GM10266 (cell line): ENCODE data around the gene ZCCHC3.

ENCODE experiments used
- DNase-seq: peaks from one replicate; pipeline ENCODE4 v3.0.0; 2012; ENCODE audit errors: extremely low spot score
- TF ChIP-seq, protein P1 (sequence below): IDR thresholded peaks from 2 replicates; pipeline ENCODE4 v1.5.1; 2012; ENCODE audit warnings: mild to moderate bottlenecking, low read depth; ENCODE audit not compliant: control insufficient read depth, insufficient read depth; ENCODE audit errors: missing control alignments

Gene ZCCHC3

DNA sequence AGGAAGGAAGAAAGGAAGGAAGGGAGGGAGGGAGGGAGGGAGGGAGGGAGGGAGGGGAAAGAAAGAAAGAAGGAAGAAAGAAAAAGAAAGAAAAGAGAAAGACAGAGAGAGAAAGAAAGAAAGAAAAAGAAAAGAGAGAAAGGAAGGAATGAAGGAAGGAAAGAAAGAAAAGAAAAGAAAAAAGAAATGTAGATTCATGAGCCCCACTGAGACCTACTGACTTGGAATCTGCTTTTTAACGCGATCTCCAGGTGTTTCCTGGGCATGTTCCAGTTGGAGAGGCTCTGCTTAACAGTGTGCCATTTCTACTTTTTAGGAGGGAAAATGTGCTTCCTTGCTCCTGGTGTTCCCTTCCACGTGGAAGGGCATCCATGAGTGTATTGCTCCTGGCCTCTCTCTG is 23.5 kb upstream of the ZCCHC3 start:
- no peak for DNase-seq
- TF ChIP-seq, protein P1, sequence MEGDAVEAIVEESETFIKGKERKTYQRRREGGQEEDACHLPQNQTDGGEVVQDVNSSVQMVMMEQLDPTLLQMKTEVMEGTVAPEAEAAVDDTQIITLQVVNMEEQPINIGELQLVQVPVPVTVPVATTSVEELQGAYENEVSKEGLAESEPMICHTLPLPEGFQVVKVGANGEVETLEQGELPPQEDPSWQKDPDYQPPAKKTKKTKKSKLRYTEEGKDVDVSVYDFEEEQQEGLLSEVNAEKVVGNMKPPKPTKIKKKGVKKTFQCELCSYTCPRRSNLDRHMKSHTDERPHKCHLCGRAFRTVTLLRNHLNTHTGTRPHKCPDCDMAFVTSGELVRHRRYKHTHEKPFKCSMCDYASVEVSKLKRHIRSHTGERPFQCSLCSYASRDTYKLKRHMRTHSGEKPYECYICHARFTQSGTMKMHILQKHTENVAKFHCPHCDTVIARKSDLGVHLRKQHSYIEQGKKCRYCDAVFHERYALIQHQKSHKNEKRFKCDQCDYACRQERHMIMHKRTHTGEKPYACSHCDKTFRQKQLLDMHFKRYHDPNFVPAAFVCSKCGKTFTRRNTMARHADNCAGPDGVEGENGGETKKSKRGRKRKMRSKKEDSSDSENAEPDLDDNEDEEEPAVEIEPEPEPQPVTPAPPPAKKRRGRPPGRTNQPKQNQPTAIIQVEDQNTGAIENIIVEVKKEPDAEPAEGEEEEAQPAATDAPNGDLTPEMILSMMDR = no peak

DNA sequence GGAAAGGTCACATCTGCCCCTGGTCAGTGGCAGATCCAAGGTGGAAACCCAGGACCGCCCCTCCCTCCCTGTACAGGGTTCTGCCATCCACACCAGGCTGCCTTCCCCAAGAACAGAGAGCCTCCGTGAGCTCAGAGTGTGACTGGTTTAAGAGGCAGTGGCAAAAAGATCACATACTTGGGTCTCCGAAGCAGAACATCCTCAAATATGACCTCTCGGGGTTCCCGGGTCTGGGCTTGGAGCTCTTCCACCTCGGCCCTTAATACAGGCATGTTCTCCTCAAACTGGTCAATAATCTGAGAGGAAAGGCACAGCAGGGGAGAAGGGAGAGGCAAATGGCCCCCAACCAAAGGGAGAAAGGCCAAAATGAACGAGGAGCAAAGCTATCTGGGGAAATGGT is 21.6 kb upstream of the ZCCHC3 start:
- TF ChIP-seq, protein P1 = no peak
- DNase-seq = no peak

DNA sequence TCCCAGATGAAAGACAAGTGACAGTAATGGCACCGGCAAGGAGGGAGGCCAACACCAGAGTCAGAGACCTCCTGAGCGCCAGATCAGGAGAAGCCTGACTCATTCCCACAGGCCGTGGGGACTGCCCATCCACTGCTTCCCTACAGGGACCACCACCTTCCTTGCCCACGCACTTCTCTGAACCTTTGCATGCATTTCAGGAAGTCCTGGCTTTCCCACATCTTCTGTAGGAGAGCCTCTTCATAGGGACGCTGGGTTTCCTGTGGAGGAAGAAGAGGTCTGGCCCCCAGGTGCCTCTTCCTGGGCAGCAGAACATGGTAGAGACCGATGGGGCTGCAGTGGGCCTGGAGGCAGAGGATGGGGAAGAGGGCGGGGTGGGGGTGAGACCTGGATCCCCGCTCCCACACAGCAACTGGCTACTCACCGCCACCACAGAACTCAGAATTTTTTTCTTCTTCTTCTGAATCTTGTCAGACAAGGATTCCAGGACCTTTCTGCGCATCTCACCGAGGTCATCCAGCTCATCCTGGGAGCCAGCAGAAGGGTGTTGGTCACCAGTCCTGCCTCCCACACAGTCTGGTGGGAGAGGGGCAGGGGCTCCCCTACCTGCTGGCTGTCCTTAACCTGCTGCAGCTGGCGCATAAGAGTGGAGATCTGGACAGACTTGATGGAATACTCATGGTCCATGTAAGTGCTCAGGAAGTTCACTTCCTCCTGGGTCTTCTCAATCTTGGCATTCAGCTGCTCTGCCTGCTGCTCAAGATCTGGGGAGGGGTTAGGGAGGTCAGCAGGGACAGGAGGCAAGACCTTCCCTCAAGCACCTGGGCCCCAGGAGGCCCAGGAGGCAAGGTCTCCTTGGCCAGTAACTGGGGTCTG is 20.5 kb upstream of the ZCCHC3 start:
- TF ChIP-seq, protein P1 = no peak

DNA sequence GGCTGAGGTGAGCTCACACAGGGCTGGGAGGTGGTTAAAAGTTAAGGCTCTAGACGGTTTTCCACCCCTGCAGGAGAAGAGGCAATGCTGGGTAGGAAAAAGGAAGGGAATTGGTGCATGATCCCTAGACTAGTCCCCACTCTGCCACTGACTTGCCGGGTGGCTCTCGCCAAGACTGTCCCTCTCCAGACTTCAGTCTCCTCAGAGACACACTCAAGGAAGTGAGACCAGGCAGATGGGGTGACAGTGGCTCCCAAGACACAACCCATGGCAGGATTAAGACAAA is 19.9 kb upstream of the ZCCHC3 start:
- TF ChIP-seq, protein P1 = no peak
- no peak for DNase-seq

More for the DNA sequence above, 20.5 kb upstream of the ZCCHC3 start:
- no peak for DNase-seq

DNA sequence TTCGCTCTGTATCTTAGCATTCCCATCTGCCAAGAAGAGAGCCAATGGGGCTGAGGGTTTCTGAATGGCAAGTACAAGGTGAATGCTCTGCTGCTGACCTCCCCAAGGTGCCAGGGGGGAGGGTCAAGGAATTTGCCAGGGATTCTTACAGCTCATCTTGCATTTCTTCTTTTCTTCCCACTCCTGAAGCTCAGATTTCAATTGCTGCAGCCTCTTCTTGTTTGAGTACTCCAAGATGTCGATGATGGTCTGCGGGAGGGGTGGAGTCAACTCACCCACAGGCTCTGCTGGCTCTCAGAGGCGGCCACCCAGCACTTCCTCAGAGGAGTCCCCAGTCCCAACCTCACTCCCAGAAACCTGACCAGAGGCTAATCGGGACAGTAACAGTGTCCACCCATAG is 19.2 kb upstream of the ZCCHC3 start:
- TF ChIP-seq, protein P1 = no peak
- no peak for DNase-seq

DNA sequence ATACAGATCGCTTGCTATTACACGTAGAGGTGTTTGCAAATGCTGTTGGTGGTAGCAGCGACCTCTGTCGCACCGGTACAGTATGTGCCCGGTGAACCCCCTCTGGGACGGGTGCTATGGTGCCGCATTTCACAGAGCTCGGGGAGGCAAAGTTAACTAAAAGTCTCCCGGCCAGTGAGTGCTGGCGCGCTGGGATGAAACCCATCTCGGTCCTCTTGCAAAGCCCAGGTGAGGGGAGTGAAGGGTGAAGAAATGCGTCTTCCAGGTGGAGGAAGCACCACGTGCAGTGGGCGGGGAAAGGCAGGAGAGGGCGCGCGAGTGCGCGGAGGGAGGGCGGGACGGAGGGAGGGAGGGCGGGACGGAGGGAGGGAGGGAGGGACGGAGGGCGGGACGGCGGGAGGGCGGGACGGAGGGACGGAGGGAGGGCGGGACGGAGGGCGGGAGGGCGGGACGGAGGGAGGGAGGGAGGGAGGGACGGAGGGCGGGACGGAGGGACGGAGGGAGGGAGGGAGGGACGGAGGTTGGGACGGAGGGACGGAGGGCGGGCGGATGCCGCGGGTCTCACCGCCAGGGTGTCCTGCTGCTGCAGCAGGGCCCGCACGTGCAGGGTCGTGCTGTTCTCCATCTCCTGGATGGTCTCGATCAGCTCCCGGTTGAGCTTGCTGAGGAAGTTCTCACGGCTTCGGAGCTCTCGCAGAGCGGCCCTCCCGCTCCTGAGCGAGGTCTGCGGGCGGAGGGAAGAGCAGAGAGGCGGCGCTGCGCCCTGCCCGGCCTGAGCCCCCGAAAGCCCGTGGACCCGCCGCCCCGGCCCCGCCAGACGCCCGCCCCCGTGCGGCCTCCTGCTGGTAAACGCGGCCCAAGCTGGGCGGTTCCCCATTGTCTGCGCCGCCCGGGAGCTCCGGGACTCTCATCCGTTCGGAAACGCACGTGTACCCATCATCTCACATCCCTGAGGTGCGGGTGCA is 18.5 kb upstream of the ZCCHC3 start:
- TF ChIP-seq, protein P1 = no peak
- DNase-seq = no peak
